Ascending aorta (tissue), 2 donors: ENCODE measurements around the gene POLR2L. TPM values are rescaled to one million over a fixed set of nuclear protein-coding genes. Genes with fewer than 3 reads are reported as not detected.

Source experiments
- DNase-seq, 2 donors: peaks; one replicate each; pipeline ENCODE4 v3.0.0-alpha.2; 2019; ENCODE audit warnings: low spot score in 2 of 2
- H3K27ac ChIP-seq, 2 donors: fragments of 200-600 bp; sonication (generic); one replicate each; pipeline ENCODE4 v1.5.1; 2016 to 2017; ENCODE audit warnings: mild to moderate bottlenecking in 1 of 2
- H3K27me3 ChIP-seq: fragments of 200-600 bp; sonication (generic); one replicate; pipeline ENCODE4 v1.5.1; 2017
- H3K36me3 ChIP-seq, 2 donors: fragments of 200-600 bp; sonication (generic); one replicate each; pipeline ENCODE4 v1.5.1; 2016
- H3K4me1 ChIP-seq, 2 donors: fragments of 200-600 bp; sonication (generic); one replicate each; pipeline ENCODE4 v1.5.1; 2016 to 2017; ENCODE audit warnings: mild to moderate bottlenecking in 1 of 2
- H3K4me3 ChIP-seq, 2 donors: fragments of 200-600 bp; sonication (generic); one replicate each; pipeline ENCODE4 v1.5.1; 2016 to 2017; ENCODE audit warnings: mild to moderate bottlenecking in 1 of 2
- H3K9me3 ChIP-seq, 2 donors: fragments of 200-600 bp; sonication (generic); one replicate each; pipeline ENCODE4 v1.5.1; 2016
- CTCF ChIP-seq, 3 experiments: fragments of 200-600 bp in 2 of 3; fragments of 450-650 bp in 1 of 3; sonication (generic) in 2 of 3; IDR thresholded peaks; one replicate each; pipeline ENCODE4 v1.5.1; 2016 to 2019; ENCODE audit warnings: antibody characterized with exemption in 3 of 3, mild to moderate bottlenecking in 1 of 3, moderate library complexity in 1 of 3
- intact Hi-C: fragments of 100-400 bp; cut with DNase I; formaldehyde crosslinking; loops from one replicate; pipeline ENCODE4 v1.15.1; 2023
- total RNA-seq: library from RNA; depleted of rRNA; stranded (reverse); fragments of >200 nt; gene quantifications from one replicate; pipeline ENCODE4 v1.1.0, GENCODE V29; 2016

Gene POLR2L
- total RNA-seq, 1 donor from 2014 or later: 141 TPM

- Histone ChIP-seq H3K4me1 (peaks cover 12 to 18% of the 10 kb centered on the region in 2 donors), H3K27me3 (no peaks in the 10 kb centered on the region), H3K27ac (peak overlapping the region in 1 of 2 donors; percentile 9), H3K9me3 (no peaks in the 10 kb centered on the region), H3K4me3 (no peak overlapping the region), H3K36me3 (no peaks in the 10 kb centered on the region)
- intact Hi-C loops: no loop called here
- no peak for TF ChIP-seq CTCF (IDR thresholded peaks at IDR 0.05)
- DNase-seq: no peak
Observed at GRCh38 chr11:852762-853161, 10.4 kb upstream of the POLR2L start.

GRCh38 chr11:850775-851763 lies 8.7 kb upstream of the POLR2L start:
- Histone ChIP-seq H3K9me3 (no peaks in the 10 kb centered on the region), H3K36me3 (no peaks in the 10 kb centered on the region), H3K27ac (no peak overlapping the region), H3K27me3 (no peaks in the 10 kb centered on the region), H3K4me3 (peak overlapping the region in 1 of 2 donors; percentile 71), H3K4me1 (peaks cover 12 to 22% of the 10 kb centered on the region in 2 donors)
- DNase-seq: no peak
- TF ChIP-seq CTCF (IDR thresholded peaks at IDR 0.05): no peak
- intact Hi-C loops: no loop called here

- no peak for TF ChIP-seq CTCF (IDR thresholded peaks at IDR 0.05)
- no peak for DNase-seq
- Histone ChIP-seq H3K27ac (no peak overlapping the region), H3K36me3 (no peaks in the 10 kb centered on the region), H3K9me3 (no peaks in the 10 kb centered on the region), H3K4me1 (peaks cover 20 to 31% of the 10 kb centered on the region in 2 donors), H3K27me3 (no peaks in the 10 kb centered on the region), H3K4me3 (peak overlapping the region; percentile 55 to 71)
- intact Hi-C loops: loop anchor here (5.0 to 10.0 kb wide), 4 partner anchors 62 to 915 kb away; partner anchors contain the start of genes AP2A2, CHID1 and CTSD
Observed at GRCh38 chr11:849951-850774, 7.8 kb upstream of the POLR2L start.

GRCh38 chr11:849104-849824 lies 6.9 kb upstream of the POLR2L start:
- intact Hi-C loops: loop anchor here (5.0 to 10.0 kb wide), 4 partner anchors 63 to 916 kb away; partner anchors contain the start of genes AP2A2, CHID1 and CTSD
- no peaks in the 10 kb centered on the region for H3K9me3 ChIP-seq
- no peak for DNase-seq
- no peaks in the 10 kb centered on the region for H3K27me3 ChIP-seq
- no peak for TF ChIP-seq CTCF (IDR thresholded peaks at IDR 0.05)
- peak overlapping the region; percentile 55 to 71 for H3K4me3 ChIP-seq
- peaks cover 26 to 37% of the 10 kb centered on the region in 2 donors for H3K4me1 ChIP-seq
- no peak overlapping the region for H3K27ac ChIP-seq
- no peaks in the 10 kb centered on the region for H3K36me3 ChIP-seq

GRCh38 chr11:848380-848931 lies 6.1 kb upstream of the POLR2L start:
- Histone ChIP-seq H3K9me3 (no peaks in the 10 kb centered on the region), H3K36me3 (no peaks in the 10 kb centered on the region), H3K4me1 (peaks cover 34 to 40% of the 10 kb centered on the region in 2 donors), H3K27me3 (no peaks in the 10 kb centered on the region), H3K27ac (no peak overlapping the region), H3K4me3 (peak overlapping the region in 1 of 2 donors; percentile 71)
- no peak for DNase-seq
- peak; percentile 81 to 95 (median 94) for TF ChIP-seq CTCF (IDR thresholded peaks at IDR 0.05)
- intact Hi-C loops: loop anchor here (1.0 to 10.0 kb wide), 5 partner anchors 64 to 916 kb away; partner anchors contain the start of genes AP2A2, CHID1 and CTSD
